Neural cell (in vitro differentiated cells): Measurements from ENCODE around the gene RIPK1. TPM values are rescaled to one million over a fixed set of nuclear protein-coding genes. Genes with fewer than 3 reads are reported as not detected.

Source experiments
- H2AFZ ChIP-seq: fragments of 200-600, 300-800 bp; sonication (generic), shearing (Covaris generic); 2 replicates; pipeline ENCODE4 v1.6.0; 2014; ENCODE audit warnings: low read depth, mild to moderate bottlenecking, antibody characterized with exemption, low read length, moderate library complexity
- H3F3A ChIP-seq: fragments of 200-600 bp; shearing (Covaris generic); 2 replicates; pipeline ENCODE4 v1.6.1; 2016; ENCODE audit warnings: mild to moderate bottlenecking, moderate library complexity, mixed read lengths, antibody characterized with exemption, low read length; ENCODE audit not compliant: insufficient read depth, poor library complexity, severe bottlenecking
- H3K27ac ChIP-seq: fragments of 200-600, 300-800 bp; sonication (generic), shearing (Covaris generic); 2 replicates; pipeline ENCODE4 v1.5.1; 2014; ENCODE audit warnings: mild to moderate bottlenecking, low read length, moderate library complexity
- H3K27me3 ChIP-seq: fragments of 300-800, 200-600 bp; sonication (generic), shearing (Covaris generic); 2 replicates; pipeline ENCODE4 v1.6.0; 2014; ENCODE audit warnings: mild to moderate bottlenecking, low read depth, low read length, moderate library complexity; ENCODE audit not compliant: insufficient read depth
- H3K36me3 ChIP-seq: fragments of 300-800, 200-600 bp; sonication (generic), shearing (Covaris generic); 2 replicates; pipeline ENCODE4 v1.5.1; 2014; ENCODE audit warnings: mild to moderate bottlenecking, antibody characterized with exemption, low read length, moderate library complexity; ENCODE audit not compliant: insufficient read depth
- H3K4me2 ChIP-seq: fragments of 300-800, 200-600 bp; sonication (generic), shearing (Covaris generic); 2 replicates; pipeline ENCODE4 v1.6.0; 2014; ENCODE audit warnings: mild to moderate bottlenecking, low read length
- H3K4me3 ChIP-seq: fragments of 300-800, 200-600 bp; sonication (generic), shearing (Covaris generic); 2 replicates; pipeline ENCODE4 v1.5.1; 2014; ENCODE audit warnings: mild to moderate bottlenecking, low read length, moderate library complexity
- H3K79me2 ChIP-seq: fragments of 200-600 bp; shearing (Covaris generic); replicated peaks from 2 replicates; pipeline ENCODE4 v1.6.0; 2014; ENCODE audit warnings: mild to moderate bottlenecking, low read length, moderate library complexity; ENCODE audit not compliant: insufficient read depth
- H3K9ac ChIP-seq: fragments of 300-800, 200-600 bp; sonication (generic), shearing (Covaris generic); 2 replicates; pipeline ENCODE4 v1.6.1; 2016; ENCODE audit warnings: mild to moderate bottlenecking, low read length, mixed read lengths
- H3K9me2 ChIP-seq: fragments of 200-600 bp; shearing (Covaris generic); 2 replicates; pipeline ENCODE4 v1.6.1; 2016; ENCODE audit warnings: mild to moderate bottlenecking, low read length, mixed read lengths; ENCODE audit not compliant: insufficient read depth
- H3K9me3 ChIP-seq: fragments of 200-600, 300-800 bp; sonication (generic), shearing (Covaris generic); 2 replicates; pipeline ENCODE4 v1.6.1; 2016; ENCODE audit warnings: mild to moderate bottlenecking, mixed run types, low read length, moderate library complexity, mixed read lengths
- H4K20me1 ChIP-seq: fragments of 200-600 bp; shearing (Covaris generic); 2 replicates; pipeline ENCODE4 v1.6.1; 2016; ENCODE audit warnings: mild to moderate bottlenecking, mixed run types; ENCODE audit not compliant: insufficient read depth
- CTCF ChIP-seq: fragments of 450-650 bp; IDR thresholded peaks from 2 replicates; pipeline ENCODE4 v1.5.1; 2014; ENCODE audit warnings: antibody characterized with exemption, mild to moderate bottlenecking, moderate library complexity; ENCODE audit not compliant: poor library complexity, severe bottlenecking
- EP300 ChIP-seq: fragments of 450-650 bp; conservative IDR thresholded peaks from 2 replicates; pipeline ENCODE4 v1.6.1; 2014; ENCODE audit warnings: antibody characterized with exemption, mild to moderate bottlenecking, moderate library complexity; ENCODE audit not compliant: poor library complexity, severe bottlenecking
- EZH2 ChIP-seq: fragments of 200-600, 300-800 bp; shearing (Covaris generic), sonication (generic); IDR thresholded peaks from 2 replicates; pipeline ENCODE4 v1.6.1; 2014; ENCODE audit warnings: antibody characterized with exemption, low read length, borderline replicate concordance, mild to moderate bottlenecking; ENCODE audit not compliant: insufficient read depth, poor library complexity, severe bottlenecking
- MXI1 ChIP-seq: fragments of 450-650 bp; conservative IDR thresholded peaks from 2 replicates; pipeline ENCODE4 v1.6.1; 2014; ENCODE audit warnings: antibody characterized with exemption, mild to moderate bottlenecking; ENCODE audit not compliant: poor library complexity, severe bottlenecking
- POLR2AphosphoS5 ChIP-seq: IDR thresholded peaks from 2 replicates; pipeline ENCODE4 v1.6.1; 2012
- RAD21 ChIP-seq: fragments of 450-650 bp; conservative IDR thresholded peaks from 2 replicates; pipeline ENCODE4 v1.6.1; 2014; ENCODE audit warnings: antibody characterized with exemption, mild to moderate bottlenecking, moderate library complexity
- SMC3 ChIP-seq: fragments of 450-650 bp; conservative IDR thresholded peaks from 2 replicates; pipeline ENCODE4 v1.6.1; 2014; ENCODE audit warnings: antibody characterized with exemption, mild to moderate bottlenecking, moderate library complexity; ENCODE audit not compliant: poor library complexity
- TAF1 ChIP-seq: IDR thresholded peaks from 2 replicates; pipeline ENCODE4 v1.6.1; 2012; ENCODE audit warnings: low read depth
- polyA plus RNA-seq: library from polyadenylated mRNA; depleted of rRNA; stranded (reverse); fragments of >200 nt; gene quantifications from 2 replicates; pipeline ENCODE4 v1.2.3, GENCODE V29; 2014
- TF ChIP-seq, protein P1 (sequence below): IDR thresholded peaks from 2 replicates; pipeline ENCODE4 v1.6.1; 2012; ENCODE audit warnings: borderline replicate concordance

Gene RIPK1
- polyA plus RNA-seq, 1 donor from 2014 or later: 8.5 TPM

GRCh38 chr6:3086282-3086946 is 18.1 kb downstream of the RIPK1 start:
- H3F3A ChIP-seq: no peaks in the 10 kb centered on the region
- H3K27me3 ChIP-seq: no peaks in the 10 kb centered on the region
- H2AFZ ChIP-seq: no peak overlapping the region
- H3K9me3 ChIP-seq: no peaks in the 10 kb centered on the region
- no peaks in the 10 kb centered on the region for H3K9me2 ChIP-seq
- H3K27ac ChIP-seq: no peak overlapping the region
- H3K9ac ChIP-seq: no peak overlapping the region
- no peaks in the 10 kb centered on the region for H4K20me1 ChIP-seq
- H3K79me2 ChIP-seq: no peaks in the 10 kb centered on the region
- H3K36me3 ChIP-seq: no peaks in the 10 kb centered on the region
- H3K4me3 ChIP-seq: no peak overlapping the region
- TF ChIP-seq, protein P1, sequence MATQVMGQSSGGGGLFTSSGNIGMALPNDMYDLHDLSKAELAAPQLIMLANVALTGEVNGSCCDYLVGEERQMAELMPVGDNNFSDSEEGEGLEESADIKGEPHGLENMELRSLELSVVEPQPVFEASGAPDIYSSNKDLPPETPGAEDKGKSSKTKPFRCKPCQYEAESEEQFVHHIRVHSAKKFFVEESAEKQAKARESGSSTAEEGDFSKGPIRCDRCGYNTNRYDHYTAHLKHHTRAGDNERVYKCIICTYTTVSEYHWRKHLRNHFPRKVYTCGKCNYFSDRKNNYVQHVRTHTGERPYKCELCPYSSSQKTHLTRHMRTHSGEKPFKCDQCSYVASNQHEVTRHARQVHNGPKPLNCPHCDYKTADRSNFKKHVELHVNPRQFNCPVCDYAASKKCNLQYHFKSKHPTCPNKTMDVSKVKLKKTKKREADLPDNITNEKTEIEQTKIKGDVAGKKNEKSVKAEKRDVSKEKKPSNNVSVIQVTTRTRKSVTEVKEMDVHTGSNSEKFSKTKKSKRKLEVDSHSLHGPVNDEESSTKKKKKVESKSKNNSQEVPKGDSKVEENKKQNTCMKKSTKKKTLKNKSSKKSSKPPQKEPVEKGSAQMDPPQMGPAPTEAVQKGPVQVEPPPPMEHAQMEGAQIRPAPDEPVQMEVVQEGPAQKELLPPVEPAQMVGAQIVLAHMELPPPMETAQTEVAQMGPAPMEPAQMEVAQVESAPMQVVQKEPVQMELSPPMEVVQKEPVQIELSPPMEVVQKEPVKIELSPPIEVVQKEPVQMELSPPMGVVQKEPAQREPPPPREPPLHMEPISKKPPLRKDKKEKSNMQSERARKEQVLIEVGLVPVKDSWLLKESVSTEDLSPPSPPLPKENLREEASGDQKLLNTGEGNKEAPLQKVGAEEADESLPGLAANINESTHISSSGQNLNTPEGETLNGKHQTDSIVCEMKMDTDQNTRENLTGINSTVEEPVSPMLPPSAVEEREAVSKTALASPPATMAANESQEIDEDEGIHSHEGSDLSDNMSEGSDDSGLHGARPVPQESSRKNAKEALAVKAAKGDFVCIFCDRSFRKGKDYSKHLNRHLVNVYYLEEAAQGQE: no peak
- no peak for TF ChIP-seq EP300
- no peak for TF ChIP-seq EZH2
- no peak for TF ChIP-seq CTCF
- TF ChIP-seq SMC3: no peak
- TF ChIP-seq TAF1: no peak
- no peak for TF ChIP-seq MXI1
- no peak for TF ChIP-seq POLR2AphosphoS5
- no peak for TF ChIP-seq RAD21
- no peak overlapping the region for H3K4me2 ChIP-seq

DNA sequence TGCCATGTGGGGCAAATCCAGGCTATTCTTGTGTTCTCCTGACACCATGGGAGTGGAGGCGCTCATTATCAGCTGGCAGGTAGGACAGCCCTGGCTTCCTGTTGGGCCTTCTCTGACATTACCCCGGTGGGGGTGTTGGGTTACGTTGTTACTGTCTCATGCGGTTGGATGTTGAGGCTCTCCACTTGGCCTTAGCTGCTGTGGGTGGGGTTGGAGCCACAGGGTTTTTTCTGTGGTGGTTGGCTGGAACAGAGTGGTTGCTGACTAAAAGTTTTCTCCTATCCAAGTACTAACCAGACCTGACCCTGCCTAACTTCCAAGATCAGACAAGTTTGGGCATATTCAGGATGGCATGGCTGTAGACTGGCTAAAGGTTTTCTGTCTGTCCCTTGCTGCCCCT is 20.2 kb downstream of the RIPK1 start:
- Histone ChIP-seq H4K20me1 (no peaks in the 10 kb centered on the region), H3K27me3 (no peaks in the 10 kb centered on the region), H3K4me3 (no peak overlapping the region), H3K9ac (no peak overlapping the region), H3K9me2 (no peaks in the 10 kb centered on the region), H3K4me2 (no peak overlapping the region), H3K36me3 (no peaks in the 10 kb centered on the region), H3K27ac (no peak overlapping the region), H3K9me3 (no peaks in the 10 kb centered on the region), H3F3A (no peaks in the 10 kb centered on the region), H3K79me2 (no peaks in the 10 kb centered on the region), H2AFZ (no peak overlapping the region)
- TF ChIP-seq MXI1 (no peak), RAD21 (no peak), TAF1 (no peak), EZH2 (no peak), CTCF (no peak), SMC3 (no peak), POLR2AphosphoS5 (no peak), EP300 (no peak)
- TF ChIP-seq, protein P1: no peak
